HG02588 (cell line): ENCODE data around the gene SGK2.
A peak's percentile ranks its signal among the peaks of the same experiment; 100 is the strongest.

Experiments used
- ATAC-seq: cut with Tn5 transposase; IDR thresholded peaks from one replicate; pipeline ENCODE4 v1.9.1; 2021; ENCODE audit warnings: mild to moderate bottlenecking, moderate library complexity; ENCODE audit not compliant: unreplicated experiment

SGK2 gene

GRCh38 chr20:43558412-43559146 is at the start of gene SGK2:
TSS of gene SGK2 (plus strand) at chr20:43559027. CDS start at chr20:43566496, 7,469 bp downstream.
- no peak for ATAC-seq

GRCh38 chr20:43511879-43512278 is 46.9 kb upstream of the SGK2 start:
- no peak for ATAC-seq

GRCh38 chr20:43513372-43513930 is 45.4 kb upstream of the SGK2 start:
- no peak for ATAC-seq

- peak; percentile 79 for ATAC-seq
Measured at GRCh38 chr20:43513931-43514647, 44.7 kb upstream of the SGK2 start.

- ATAC-seq: peak; percentile 7
Measured at GRCh38 chr20:43514648-43514999, 44.2 kb upstream of the SGK2 start.

- ATAC-seq: no peak
Measured at GRCh38 chr20:43515628-43516027, 43.2 kb upstream of the SGK2 start.

- ATAC-seq: no peak
Measured at GRCh38 chr20:43516251-43516824, 42.5 kb upstream of the SGK2 start.

- ATAC-seq: no peak
Measured at GRCh38 chr20:43520074-43520630, 38.7 kb upstream of the SGK2 start.

GRCh38 chr20:43525021-43525420 is 33.8 kb upstream of the SGK2 start:
- ATAC-seq: no peak

GRCh38 chr20:43528258-43528875 is 30.5 kb upstream of the SGK2 start:
- no peak for ATAC-seq

GRCh38 chr20:43529051-43529450 is 29.8 kb upstream of the SGK2 start:
- ATAC-seq: no peak

GRCh38 chr20:43529457-43530153 is 29.2 kb upstream of the SGK2 start:
- ATAC-seq: no peak

- no peak for ATAC-seq
Measured at GRCh38 chr20:43530321-43531090, 28.3 kb upstream of the SGK2 start.

- ATAC-seq: no peak
Measured at GRCh38 chr20:43531091-43531443, 27.8 kb upstream of the SGK2 start.

- no peak for ATAC-seq
Measured at GRCh38 chr20:43532416-43533055, 26.3 kb upstream of the SGK2 start.

- no peak for ATAC-seq
Measured at GRCh38 chr20:43533060-43533459, 25.8 kb upstream of the SGK2 start.

GRCh38 chr20:43534016-43534415 is 24.8 kb upstream of the SGK2 start:
- ATAC-seq: no peak

GRCh38 chr20:43534791-43535350 is 24.0 kb upstream of the SGK2 start:
- no peak for ATAC-seq
